Fibroblast of villous mesenchyme (primary cell): ENCODE measurements around the gene ZNF423. TPM values are rescaled to one million over a fixed set of nuclear protein-coding genes. Genes with fewer than 3 reads are reported as not detected.

ENCODE experiments used
- DNase-seq: peaks from one replicate; pipeline ENCODE4 v3.0.0-alpha.2; 2010; ENCODE audit warnings: low read depth
- H3K4me3 ChIP-seq: 2 replicates; pipeline ENCODE4 v1.5.1; 2011; ENCODE audit warnings: low read depth, mild to moderate bottlenecking, low read length
- total RNA-seq: library from RNA; depleted of rRNA; stranded (reverse); fragments of >200 nt; gene quantifications from 2 replicates; pipeline ENCODE4 v1.2.3, GENCODE V29; 2012
- TF ChIP-seq, protein P1 (sequence below): IDR thresholded peaks from 2 replicates; pipeline ENCODE4 v1.5.1; 2012; ENCODE audit warnings: low read depth, mild to moderate bottlenecking, low read length; ENCODE audit not compliant: insufficient read depth

ZNF423 gene
- total RNA-seq, 1 donor: 0.43 TPM

DNA sequence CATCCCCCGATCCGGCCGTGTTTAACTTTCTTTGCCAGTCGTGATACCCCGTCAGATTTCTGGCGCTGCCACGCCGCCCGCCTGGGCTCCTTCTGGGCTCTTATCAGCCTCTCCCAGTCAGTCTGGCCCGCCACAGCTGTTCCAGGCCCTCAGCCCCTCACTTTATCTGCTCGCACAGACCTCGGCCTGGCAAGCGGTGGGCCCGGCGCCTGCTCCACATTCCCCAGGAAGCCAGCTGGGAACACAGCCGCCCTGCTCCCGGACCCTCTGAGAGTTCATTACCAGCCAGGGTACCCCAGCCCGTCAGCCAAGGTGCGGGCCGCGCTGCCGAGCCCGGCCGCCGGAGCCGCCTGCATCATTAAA lies 157.5 kb downstream of the ZNF423 start:
- TF ChIP-seq, protein P1, sequence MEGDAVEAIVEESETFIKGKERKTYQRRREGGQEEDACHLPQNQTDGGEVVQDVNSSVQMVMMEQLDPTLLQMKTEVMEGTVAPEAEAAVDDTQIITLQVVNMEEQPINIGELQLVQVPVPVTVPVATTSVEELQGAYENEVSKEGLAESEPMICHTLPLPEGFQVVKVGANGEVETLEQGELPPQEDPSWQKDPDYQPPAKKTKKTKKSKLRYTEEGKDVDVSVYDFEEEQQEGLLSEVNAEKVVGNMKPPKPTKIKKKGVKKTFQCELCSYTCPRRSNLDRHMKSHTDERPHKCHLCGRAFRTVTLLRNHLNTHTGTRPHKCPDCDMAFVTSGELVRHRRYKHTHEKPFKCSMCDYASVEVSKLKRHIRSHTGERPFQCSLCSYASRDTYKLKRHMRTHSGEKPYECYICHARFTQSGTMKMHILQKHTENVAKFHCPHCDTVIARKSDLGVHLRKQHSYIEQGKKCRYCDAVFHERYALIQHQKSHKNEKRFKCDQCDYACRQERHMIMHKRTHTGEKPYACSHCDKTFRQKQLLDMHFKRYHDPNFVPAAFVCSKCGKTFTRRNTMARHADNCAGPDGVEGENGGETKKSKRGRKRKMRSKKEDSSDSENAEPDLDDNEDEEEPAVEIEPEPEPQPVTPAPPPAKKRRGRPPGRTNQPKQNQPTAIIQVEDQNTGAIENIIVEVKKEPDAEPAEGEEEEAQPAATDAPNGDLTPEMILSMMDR: no peak
- DNase-seq: no peak
- no peak overlapping the region for H3K4me3 ChIP-seq

DNA sequence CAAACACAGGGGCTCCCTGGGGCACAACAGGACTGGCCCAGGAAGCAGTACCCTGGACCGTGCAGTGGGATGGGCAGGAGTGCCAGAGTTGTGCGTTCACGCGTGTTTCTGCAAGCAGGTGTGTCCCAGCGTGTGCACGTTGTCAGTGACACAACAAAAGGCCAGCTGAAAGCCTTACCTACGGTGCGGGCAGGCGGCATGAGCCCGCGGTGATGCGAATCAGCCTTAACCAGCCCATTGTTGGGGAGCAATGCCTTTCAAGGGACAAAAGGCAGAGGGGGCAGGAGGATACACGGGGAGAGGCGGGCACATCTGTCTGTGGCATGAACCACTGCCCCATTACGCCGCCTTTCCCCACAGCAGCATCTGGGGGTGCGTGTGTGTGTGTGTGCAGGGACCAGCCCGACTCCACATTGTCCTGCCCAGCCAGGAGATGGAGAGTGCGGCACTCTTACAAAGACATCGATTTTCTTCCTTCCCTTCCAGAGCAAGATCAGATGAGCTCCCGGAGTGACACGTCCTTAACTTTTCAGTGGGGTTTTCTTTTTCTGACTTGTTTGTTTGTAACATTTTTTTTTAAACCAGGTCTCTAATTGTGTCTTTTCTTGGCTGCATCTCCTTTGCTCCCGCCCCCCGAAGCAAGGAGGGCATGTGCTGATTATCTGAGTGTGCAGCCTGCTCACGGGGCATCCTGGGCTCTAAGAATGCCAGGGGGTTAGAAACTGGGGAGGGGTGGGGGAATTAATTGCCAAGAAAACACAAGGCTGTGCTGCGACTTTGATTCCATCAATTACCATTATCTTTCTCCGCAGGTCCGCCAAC lies 158.1 kb downstream of the ZNF423 start:
- TF ChIP-seq, protein P1: no peak
- H3K4me3 ChIP-seq: no peak overlapping the region
- no peak for DNase-seq

DNA sequence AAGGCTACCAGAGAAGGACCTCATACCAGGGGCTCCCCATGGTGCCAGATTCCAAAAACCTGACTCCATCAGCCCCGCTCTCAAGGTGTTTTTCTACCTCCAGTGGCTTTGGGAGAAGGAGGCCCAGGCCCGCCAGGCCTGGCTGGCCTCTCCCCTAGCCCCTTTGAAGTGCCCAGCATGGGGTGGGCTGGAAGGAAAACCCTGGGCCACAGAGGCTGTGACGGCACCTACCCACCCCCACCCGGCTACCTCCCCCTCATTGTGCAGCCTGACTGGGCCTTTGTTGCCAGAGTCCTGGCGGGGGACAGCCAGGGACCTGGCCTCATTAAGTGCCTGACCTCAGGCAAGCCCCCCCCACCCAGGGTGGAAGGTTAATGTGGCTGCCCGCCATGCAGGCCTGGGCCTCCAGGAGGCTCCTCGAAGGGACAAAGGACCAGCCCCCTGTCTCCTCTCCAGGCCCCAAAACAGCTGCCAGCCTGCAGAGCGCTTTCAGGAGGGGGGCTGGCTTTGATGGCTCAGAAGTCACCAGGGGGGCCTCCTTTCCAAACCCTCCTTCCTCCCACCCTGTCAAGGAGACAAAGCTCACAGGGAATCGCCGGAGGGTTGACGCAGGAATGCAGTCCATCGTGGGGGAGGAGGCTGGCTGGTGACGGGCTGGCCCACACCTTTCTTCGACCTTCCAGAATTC lies 159.4 kb downstream of the ZNF423 start:
- TF ChIP-seq, protein P1: no peak
- no peak for DNase-seq
- no peak overlapping the region for H3K4me3 ChIP-seq

DNA sequence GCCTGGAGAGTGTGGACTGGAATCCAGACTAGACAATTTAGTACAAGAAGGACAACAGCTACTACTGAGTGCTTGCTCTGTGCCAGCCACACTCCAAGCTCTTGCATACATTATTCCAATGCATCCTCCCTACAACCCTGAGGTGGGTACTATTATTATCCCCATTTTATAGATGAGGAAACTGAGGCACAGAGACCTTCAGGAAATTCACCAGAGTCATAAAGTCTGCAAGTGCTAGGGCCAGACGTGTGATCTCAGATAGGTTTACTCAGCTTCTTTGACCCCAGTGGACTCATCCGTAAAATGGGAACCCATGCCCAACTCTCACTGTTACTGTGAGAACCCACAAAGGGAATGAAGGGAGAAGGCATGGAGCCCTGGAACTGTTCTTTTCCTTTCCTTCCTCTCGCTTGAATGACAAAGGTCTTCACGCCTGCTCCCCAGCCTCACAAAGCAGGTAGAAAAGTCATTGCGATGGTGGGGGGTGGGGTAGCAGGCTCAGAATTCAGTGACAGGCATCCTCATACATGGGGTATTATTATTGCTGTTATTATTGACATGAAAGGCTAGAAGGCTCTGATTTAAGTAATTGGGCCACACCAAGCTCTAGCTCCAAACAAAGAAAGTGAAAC lies 160.0 kb downstream of the ZNF423 start:
- DNase-seq: no peak
- TF ChIP-seq, protein P1: no peak
- H3K4me3 ChIP-seq: no peak overlapping the region

DNA sequence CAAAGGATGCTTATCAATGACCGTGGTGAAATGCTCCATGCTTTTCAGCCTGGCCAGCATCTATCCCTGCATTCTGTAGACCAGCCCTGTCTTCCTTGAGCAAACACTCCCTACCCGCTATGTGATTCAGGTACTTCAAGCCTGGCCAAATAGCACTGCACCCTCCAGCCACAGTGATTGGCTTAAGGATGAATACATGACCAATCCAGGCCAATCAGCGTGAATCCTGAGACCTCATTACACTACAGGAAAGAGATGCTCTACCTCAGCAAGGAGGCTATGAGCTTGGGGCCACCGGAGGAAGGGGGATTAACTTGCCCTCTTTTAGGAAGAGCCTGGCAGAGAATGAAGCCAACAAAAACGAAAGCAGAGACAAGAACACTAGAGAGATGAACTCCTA lies 162.5 kb downstream of the ZNF423 start:
- DNase-seq: no peak
- TF ChIP-seq, protein P1: no peak

DNA sequence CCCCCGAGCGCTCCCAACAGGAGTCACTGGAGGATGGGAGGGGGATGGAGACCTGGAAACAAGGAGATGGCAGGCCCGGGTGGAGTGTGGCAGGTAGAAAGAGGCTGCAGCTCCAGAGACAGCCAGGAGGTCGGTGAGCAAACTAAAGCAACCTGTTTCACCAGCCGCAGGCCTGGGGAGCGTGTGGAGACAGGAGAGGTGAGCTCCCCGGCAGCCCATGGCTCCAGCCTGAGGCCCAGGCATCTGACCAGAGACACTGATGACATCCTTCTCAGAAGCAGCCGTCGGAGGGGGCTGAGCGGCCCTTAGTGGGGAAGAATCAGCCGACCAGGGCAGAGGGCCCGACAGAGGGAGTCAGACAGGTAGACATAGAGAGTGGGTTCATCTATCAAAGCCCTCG lies 165.1 kb downstream of the ZNF423 start:
- TF ChIP-seq, protein P1: no peak
- no peak overlapping the region for H3K4me3 ChIP-seq
- no peak for DNase-seq

More for the DNA sequence above, 162.5 kb downstream of the ZNF423 start:
- H3K4me3 ChIP-seq: no peak overlapping the region
